ENCODE results near the gene CYP27C1. TPM values are rescaled to one million over a fixed set of nuclear protein-coding genes. Genes with fewer than 3 reads are reported as not detected.
"Not testable (repeated sequence)": the region's sequence is repeated elsewhere in the genome, so short reads cannot be mapped to it uniquely, and the experiment has no call there.

Gene CYP27C1
- total RNA-seq, 2 donors from 2014 or later, result 0.19 TPM; not detected in 1

- Histone ChIP-seq H3K9ac (ENCODE audit: low read depth in 2 of 2, low read length in 2 of 2) (no peak overlapping the region), H3K9me3 (no peaks in the 10 kb centered on the region), H3K4me3 (no peak overlapping the region), H3K27ac (no peak overlapping the region), H3K36me3 (peaks cover 5% of the 10 kb centered on the region), H3K4me1 (no peaks in the 10 kb centered on the region), H3K27me3 (no peaks in the 10 kb centered on the region)
- intact Hi-C loops (cut with DNase I), result no loop called here
- DNase-seq, result no peak
- TF ChIP-seq, protein P1, sequence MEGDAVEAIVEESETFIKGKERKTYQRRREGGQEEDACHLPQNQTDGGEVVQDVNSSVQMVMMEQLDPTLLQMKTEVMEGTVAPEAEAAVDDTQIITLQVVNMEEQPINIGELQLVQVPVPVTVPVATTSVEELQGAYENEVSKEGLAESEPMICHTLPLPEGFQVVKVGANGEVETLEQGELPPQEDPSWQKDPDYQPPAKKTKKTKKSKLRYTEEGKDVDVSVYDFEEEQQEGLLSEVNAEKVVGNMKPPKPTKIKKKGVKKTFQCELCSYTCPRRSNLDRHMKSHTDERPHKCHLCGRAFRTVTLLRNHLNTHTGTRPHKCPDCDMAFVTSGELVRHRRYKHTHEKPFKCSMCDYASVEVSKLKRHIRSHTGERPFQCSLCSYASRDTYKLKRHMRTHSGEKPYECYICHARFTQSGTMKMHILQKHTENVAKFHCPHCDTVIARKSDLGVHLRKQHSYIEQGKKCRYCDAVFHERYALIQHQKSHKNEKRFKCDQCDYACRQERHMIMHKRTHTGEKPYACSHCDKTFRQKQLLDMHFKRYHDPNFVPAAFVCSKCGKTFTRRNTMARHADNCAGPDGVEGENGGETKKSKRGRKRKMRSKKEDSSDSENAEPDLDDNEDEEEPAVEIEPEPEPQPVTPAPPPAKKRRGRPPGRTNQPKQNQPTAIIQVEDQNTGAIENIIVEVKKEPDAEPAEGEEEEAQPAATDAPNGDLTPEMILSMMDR (IDR thresholded peaks at IDR 0.05), result no peak
Observed at GRCh38 chr2:127255721-127256120, 35.6 kb upstream of the CYP27C1 start.

GRCh38 chr2:127255146-127255545 is 35.0 kb upstream of the CYP27C1 start:
- intact Hi-C loops (cut with DNase I), result no loop called here
- H3K9ac ChIP-seq (ENCODE audit: low read depth in 2 of 2, low read length in 2 of 2), result no peak overlapping the region
- H3K9me3 ChIP-seq, result no peaks in the 10 kb centered on the region
- H3K4me1 ChIP-seq, result no peaks in the 10 kb centered on the region
- DNase-seq, result no peak
- H3K27me3 ChIP-seq, result no peaks in the 10 kb centered on the region
- no peak overlapping the region for H3K4me3 ChIP-seq
- peaks cover under 1% of the 10 kb centered on the region for H3K36me3 ChIP-seq
- H3K27ac ChIP-seq, result no peak overlapping the region
- TF ChIP-seq, protein P1 (IDR thresholded peaks at IDR 0.05), result no peak

DNA sequence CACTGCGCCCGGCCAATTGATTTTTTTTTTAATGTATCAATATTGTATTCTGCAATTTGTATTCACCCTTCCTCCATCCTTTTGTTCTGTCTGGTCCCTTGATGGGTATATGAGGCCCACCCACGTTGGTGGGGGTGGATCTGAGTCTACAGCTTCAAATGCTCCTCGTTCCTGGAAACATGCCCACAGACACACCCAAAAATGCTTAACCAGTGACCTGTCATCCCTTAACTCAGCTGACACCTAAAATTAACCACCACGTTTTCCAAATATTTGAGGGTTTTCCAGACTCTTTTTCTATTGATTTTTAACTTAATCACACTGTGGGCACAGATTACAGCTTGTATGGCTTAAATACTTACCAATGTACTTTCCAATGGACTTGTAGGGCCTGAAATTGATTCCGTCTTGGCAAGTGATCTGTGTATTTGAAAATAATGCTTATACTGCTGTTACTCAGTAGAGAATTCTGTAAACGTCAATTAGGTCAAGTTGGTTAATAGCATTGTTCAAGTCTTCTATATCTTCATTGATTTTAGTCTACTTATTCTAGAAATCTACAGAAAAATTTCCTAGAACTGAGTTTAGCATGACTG is 34.4 kb upstream of the CYP27C1 start:
- no peak for DNase-seq
- TF ChIP-seq, protein P1 (IDR thresholded peaks at IDR 0.05), result no peak
- intact Hi-C loops (cut with DNase I), result no loop called here
- Histone ChIP-seq H3K9me3 (no peaks in the 10 kb centered on the region), H3K36me3 (no peaks in the 10 kb centered on the region), H3K27me3 (no peaks in the 10 kb centered on the region), H3K4me1 (no peaks in the 10 kb centered on the region), H3K27ac (no peak overlapping the region), H3K4me3 (no peak overlapping the region), H3K9ac (ENCODE audit: low read depth in 2 of 2, low read length in 2 of 2) (no peak overlapping the region)

GRCh38 chr2:127241184-127241583 is 21.1 kb upstream of the CYP27C1 start:
- H3K27me3 ChIP-seq; DNase-seq; intact Hi-C loops (cut with DNase I): not testable (repeated sequence)

DNA sequence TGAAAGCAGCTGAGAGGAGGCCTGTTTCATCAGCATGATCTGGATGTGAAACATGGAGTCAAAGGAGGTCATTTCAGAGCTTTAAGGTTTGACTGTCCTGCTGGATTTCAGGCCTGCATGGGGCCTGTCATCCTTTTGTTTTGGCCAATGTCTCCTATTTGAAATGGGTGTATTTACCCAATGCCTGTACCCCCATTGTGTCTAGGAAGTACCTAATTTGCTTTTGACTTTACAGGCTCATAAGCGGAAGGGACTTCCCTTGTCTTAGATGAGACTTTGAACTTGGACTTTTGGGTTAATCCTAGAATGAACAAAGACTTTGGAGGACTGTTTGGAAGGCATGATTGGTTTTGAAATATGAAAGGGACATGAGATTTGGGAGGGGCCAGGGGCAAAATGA is 19.3 kb upstream of the CYP27C1 start:
- H3K27ac ChIP-seq, result no peak overlapping the region
- H3K9ac ChIP-seq (ENCODE audit: low read depth in 2 of 2, low read length in 2 of 2), result no peak overlapping the region
- H3K27me3 ChIP-seq, result no peaks in the 10 kb centered on the region
- H3K36me3 ChIP-seq, result no peaks in the 10 kb centered on the region
- H3K4me1 ChIP-seq, result no peaks in the 10 kb centered on the region
- H3K4me3 ChIP-seq, result no peak overlapping the region
- TF ChIP-seq, protein P1 (IDR thresholded peaks at IDR 0.05), result no peak
- H3K9me3 ChIP-seq, result no peaks in the 10 kb centered on the region
- DNase-seq, result no peak
- intact Hi-C loops (cut with DNase I), result no loop called here

More at GRCh38 chr2:127241184-127241583, 21.1 kb upstream of the CYP27C1 start:
- H3K9me3 ChIP-seq; H3K4me3 ChIP-seq; H3K27ac ChIP-seq; H3K36me3 ChIP-seq; H3K9ac ChIP-seq (ENCODE audit: low read depth in 2 of 2, low read length in 2 of 2); H3K4me1 ChIP-seq: not testable (repeated sequence)

GRCh38 chr2:127237768-127238167 is 17.7 kb upstream of the CYP27C1 start:
- H3K4me3 ChIP-seq; DNase-seq; H3K9ac ChIP-seq (ENCODE audit: low read depth in 2 of 2, low read length in 2 of 2); H3K36me3 ChIP-seq; H3K4me1 ChIP-seq; intact Hi-C loops (cut with DNase I); H3K9me3 ChIP-seq; H3K27me3 ChIP-seq; H3K27ac ChIP-seq: not testable (repeated sequence)

All from colonic mucosa (tissue), 4 donors.